ENCODE data around the gene MDGA2. TPM values are rescaled to one million over a fixed set of nuclear protein-coding genes. Genes with fewer than 3 reads are reported as not detected.

Gene MDGA2
- total RNA-seq, 1 donor from 2014 or later: 0.17 TPM

DNA sequence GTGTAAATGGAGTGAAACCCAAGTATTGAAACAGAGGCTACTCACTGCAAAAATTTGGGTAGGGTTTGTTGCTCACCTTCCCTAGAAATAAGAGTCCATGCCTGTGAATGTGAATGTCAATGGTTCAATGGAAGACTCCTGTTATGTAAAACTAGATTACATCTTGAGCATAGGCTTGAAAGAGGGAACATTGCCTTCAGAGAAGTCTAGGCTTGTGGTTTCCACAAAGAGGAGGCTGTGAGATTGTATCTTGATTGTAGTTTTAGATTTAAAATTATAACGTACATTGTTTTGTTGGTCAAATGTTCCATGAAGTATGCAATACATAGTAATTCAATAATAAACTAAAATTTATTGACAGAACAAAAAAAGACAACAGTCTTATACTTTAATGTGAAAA, 610.1 kb downstream of the MDGA2 start:
- H3K4me1 Mint-ChIP-seq (ENCODE audit: low read depth): no peaks in the 10 kb centered on the region
- peaks cover 5% of the 10 kb centered on the region for H3K27me3 Mint-ChIP-seq (ENCODE audit: low read depth)
- H3K36me3 Mint-ChIP-seq (ENCODE audit: low read depth): no peaks in the 10 kb centered on the region
- no peaks in the 10 kb centered on the region for H3K9me3 Mint-ChIP-seq (ENCODE audit: low read depth)
- TF ChIP-seq, protein P1, sequence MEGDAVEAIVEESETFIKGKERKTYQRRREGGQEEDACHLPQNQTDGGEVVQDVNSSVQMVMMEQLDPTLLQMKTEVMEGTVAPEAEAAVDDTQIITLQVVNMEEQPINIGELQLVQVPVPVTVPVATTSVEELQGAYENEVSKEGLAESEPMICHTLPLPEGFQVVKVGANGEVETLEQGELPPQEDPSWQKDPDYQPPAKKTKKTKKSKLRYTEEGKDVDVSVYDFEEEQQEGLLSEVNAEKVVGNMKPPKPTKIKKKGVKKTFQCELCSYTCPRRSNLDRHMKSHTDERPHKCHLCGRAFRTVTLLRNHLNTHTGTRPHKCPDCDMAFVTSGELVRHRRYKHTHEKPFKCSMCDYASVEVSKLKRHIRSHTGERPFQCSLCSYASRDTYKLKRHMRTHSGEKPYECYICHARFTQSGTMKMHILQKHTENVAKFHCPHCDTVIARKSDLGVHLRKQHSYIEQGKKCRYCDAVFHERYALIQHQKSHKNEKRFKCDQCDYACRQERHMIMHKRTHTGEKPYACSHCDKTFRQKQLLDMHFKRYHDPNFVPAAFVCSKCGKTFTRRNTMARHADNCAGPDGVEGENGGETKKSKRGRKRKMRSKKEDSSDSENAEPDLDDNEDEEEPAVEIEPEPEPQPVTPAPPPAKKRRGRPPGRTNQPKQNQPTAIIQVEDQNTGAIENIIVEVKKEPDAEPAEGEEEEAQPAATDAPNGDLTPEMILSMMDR (IDR thresholded peaks at IDR 0.05): no peak
- no peak for DNase-seq (ENCODE audit: low spot score)
- no peak overlapping the region for H3K27ac Mint-ChIP-seq (ENCODE audit: unreplicated experiment)
- no peak overlapping the region for H3K4me3 Mint-ChIP-seq (ENCODE audit: unreplicated experiment)

DNA sequence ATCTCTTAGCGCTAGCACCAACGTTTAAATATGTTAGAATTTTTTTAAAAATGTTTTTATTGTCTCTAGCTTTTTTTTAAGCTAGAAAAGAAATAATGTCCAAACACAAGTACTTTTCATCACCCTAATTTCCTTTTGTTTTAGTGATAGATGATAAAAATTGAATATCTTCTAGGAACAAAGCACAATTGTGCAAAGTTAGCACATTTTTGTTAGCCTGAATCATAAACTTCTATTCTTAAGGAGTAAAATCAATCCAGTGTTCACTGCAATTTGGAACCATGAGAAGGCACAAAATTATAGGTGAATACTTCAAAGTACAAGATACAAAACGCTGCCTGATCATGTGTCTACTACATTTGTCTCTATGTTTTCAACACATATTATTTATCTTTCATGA, 615.4 kb downstream of the MDGA2 start:
- H3K27ac Mint-ChIP-seq (ENCODE audit: unreplicated experiment): no peak overlapping the region
- no peak overlapping the region for H3K4me3 Mint-ChIP-seq (ENCODE audit: unreplicated experiment)
- H3K4me1 Mint-ChIP-seq (ENCODE audit: low read depth): no peaks in the 10 kb centered on the region
- H3K27me3 Mint-ChIP-seq (ENCODE audit: low read depth): peaks cover 2% of the 10 kb centered on the region
- no peaks in the 10 kb centered on the region for H3K36me3 Mint-ChIP-seq (ENCODE audit: low read depth)
- no peaks in the 10 kb centered on the region for H3K9me3 Mint-ChIP-seq (ENCODE audit: low read depth)
- TF ChIP-seq, protein P1 (IDR thresholded peaks at IDR 0.05): no peak
- DNase-seq (ENCODE audit: low spot score): no peak

- Mint-ChIP-seq H3K9me3 (ENCODE audit: low read depth) (no peaks in the 10 kb centered on the region), H3K4me1 (ENCODE audit: low read depth) (no peaks in the 10 kb centered on the region), H3K27ac (ENCODE audit: unreplicated experiment) (no peak overlapping the region), H3K36me3 (ENCODE audit: low read depth) (no peaks in the 10 kb centered on the region), H3K27me3 (ENCODE audit: low read depth) (peaks cover 4% of the 10 kb centered on the region), H3K4me3 (ENCODE audit: unreplicated experiment) (no peak overlapping the region)
- no peak for DNase-seq (ENCODE audit: low spot score)
- TF ChIP-seq, protein P1 (IDR thresholded peaks at IDR 0.05): no peak
Measured at GRCh38 chr14:47057364-47057763, 618.0 kb downstream of the MDGA2 start.

GRCh38 chr14:47044841-47045240, 630.6 kb downstream of the MDGA2 start:
- no peak overlapping the region for H3K27ac Mint-ChIP-seq (ENCODE audit: unreplicated experiment)
- no peaks in the 10 kb centered on the region for H3K9me3 Mint-ChIP-seq (ENCODE audit: low read depth)
- H3K36me3 Mint-ChIP-seq (ENCODE audit: low read depth): no peaks in the 10 kb centered on the region
- DNase-seq (ENCODE audit: low spot score): no peak
- TF ChIP-seq, protein P1 (IDR thresholded peaks at IDR 0.05): peak; percentile 62
- H3K4me3 Mint-ChIP-seq (ENCODE audit: unreplicated experiment): no peak overlapping the region
- H3K27me3 Mint-ChIP-seq (ENCODE audit: low read depth): peaks cover 7% of the 10 kb centered on the region
- no peaks in the 10 kb centered on the region for H3K4me1 Mint-ChIP-seq (ENCODE audit: low read depth)

- no peak for DNase-seq (ENCODE audit: low spot score)
- no peak overlapping the region for H3K4me3 Mint-ChIP-seq (ENCODE audit: unreplicated experiment)
- H3K4me1 Mint-ChIP-seq (ENCODE audit: low read depth): no peaks in the 10 kb centered on the region
- H3K9me3 Mint-ChIP-seq (ENCODE audit: low read depth): no peaks in the 10 kb centered on the region
- TF ChIP-seq, protein P1 (IDR thresholded peaks at IDR 0.05): peak; percentile 21
- H3K36me3 Mint-ChIP-seq (ENCODE audit: low read depth): no peaks in the 10 kb centered on the region
- H3K27ac Mint-ChIP-seq (ENCODE audit: unreplicated experiment): no peak overlapping the region
- H3K27me3 Mint-ChIP-seq (ENCODE audit: low read depth): peaks cover 10% of the 10 kb centered on the region
Measured at GRCh38 chr14:47040550-47040949, 634.9 kb downstream of the MDGA2 start.

Measured in chondrocyte (in vitro differentiated cells).